Skeletal muscle tissue (tissue), 4 donors: Measurements from ENCODE around the gene THSD1. TPM values are rescaled to one million over a fixed set of nuclear protein-coding genes. Genes with fewer than 3 reads are reported as not detected.

Source experiments
- H3K27ac ChIP-seq: one replicate; pipeline ENCODE4 v1.7.0; 2013; ENCODE audit warnings: mild to moderate bottlenecking, low read depth, low read length, inconsistent platforms
- H3K27me3 ChIP-seq, 3 donors: one replicate each; pipeline ENCODE4 v1.7.0; 2013; ENCODE audit warnings: low read length in 3 of 3; ENCODE audit not compliant: control insufficient read depth in 3 of 3, insufficient read depth in 3 of 3
- H3K36me3 ChIP-seq, 3 donors: one replicate each; pipeline ENCODE4 v1.7.0; 2013; ENCODE audit warnings: low read length in 3 of 3; ENCODE audit not compliant: control insufficient read depth in 3 of 3, insufficient read depth in 3 of 3
- H3K4me1 ChIP-seq, 3 donors: one replicate each; pipeline ENCODE4 v1.7.0; 2013; ENCODE audit warnings: low read length in 3 of 3, mild to moderate bottlenecking in 3 of 3; ENCODE audit not compliant: control insufficient read depth in 3 of 3, insufficient read depth in 3 of 3
- H3K4me3 ChIP-seq, 3 donors: one replicate each; pipeline ENCODE4 v1.7.0; 2013; ENCODE audit warnings: low read length in 3 of 3
- H3K9ac ChIP-seq, 3 donors: one replicate each; pipeline ENCODE4 v1.7.0; 2013; ENCODE audit warnings: low read length in 3 of 3, mild to moderate bottlenecking in 3 of 3, moderate library complexity in 2 of 3, low read depth in 1 of 3
- H3K9me3 ChIP-seq, 3 donors: one replicate each; pipeline ENCODE4 v1.7.0; 2013; ENCODE audit warnings: low read length in 3 of 3; ENCODE audit not compliant: control insufficient read depth in 3 of 3
- total RNA-seq: library from RNA; depleted of rRNA; stranded (reverse); fragments of >200 nt; gene quantifications from one replicate; pipeline ENCODE4 v1.2.3, GENCODE V29; 2014
- donor health status: Osteomylitis.

The THSD1 gene
- total RNA-seq = 26.6 TPM

- no peak within 1 kb of the TSS for H3K27ac ChIP-seq
- peaks cover 5 to 11% (median 8%) of the 10 kb centered on the region in 3 donors for H3K4me1 ChIP-seq
- peaks cover 0 to 13% (median 0%) of the 10 kb centered on the region in 3 donors for H3K27me3 ChIP-seq
- no peaks in the 10 kb centered on the region for H3K9me3 ChIP-seq
- H3K9ac ChIP-seq = peak within 1 kb of the TSS; percentile 45 to 66 (median 51)
- H3K36me3 ChIP-seq = no peaks in the 10 kb centered on the region
- H3K4me3 ChIP-seq = peak within 1 kb of the TSS; percentile 69 to 78 (median 73)
Measured at GRCh38 chr13:52405767-52406494, at the start of gene THSD1. THSD1 (minus strand) TSS chr13:52406172; CDS start chr13:52402600, 3,572 bp downstream.

- Histone ChIP-seq H3K27me3 (no peaks in the 10 kb centered on the region), H3K4me3 (peak overlapping the region; percentile 71 to 99 (median 89))
Measured at GRCh38 chr13:52455677-52456041, 49.7 kb upstream of the THSD1 start.

GRCh38 chr13:52454820-52455676 lies 49.1 kb upstream of the THSD1 start, which contains the start of gene CKAP2:
CKAP2 (plus strand) TSS chr13:52455478; CDS start chr13:52455557, 79 bp downstream.
- H3K9me3 ChIP-seq = no peaks in the 10 kb centered on the region
- H3K4me3 ChIP-seq = peak within 1 kb of the TSS; percentile 71 to 99 (median 89)
- H3K36me3 ChIP-seq = peaks cover 0 to 12% (median 2%) of the 10 kb centered on the region in 3 donors
- H3K27ac ChIP-seq = peak within 1 kb of the TSS; percentile 64
- H3K27me3 ChIP-seq = no peaks in the 10 kb centered on the region
- H3K9ac ChIP-seq = peak within 1 kb of the TSS; percentile 85 to 93 (median 88)
- peaks cover 7 to 20% (median 20%) of the 10 kb centered on the region in 3 donors for H3K4me1 ChIP-seq

More at GRCh38 chr13:52455677-52456041, 49.7 kb upstream of the THSD1 start:
- peaks cover 0 to 13% (median 2%) of the 10 kb centered on the region in 3 donors for H3K36me3 ChIP-seq
- peaks cover 7 to 19% (median 19%) of the 10 kb centered on the region in 3 donors for H3K4me1 ChIP-seq
- H3K27ac ChIP-seq = peak overlapping the region; percentile 64
- H3K9me3 ChIP-seq = no peaks in the 10 kb centered on the region
- peak overlapping the region; percentile 85 to 93 (median 88) for H3K9ac ChIP-seq

- no peaks in the 10 kb centered on the region for H3K9me3 ChIP-seq
- H3K4me3 ChIP-seq = peak overlapping the region; percentile 71 to 99 (median 89)
- no peaks in the 10 kb centered on the region for H3K27me3 ChIP-seq
- H3K9ac ChIP-seq = peak overlapping the region; percentile 85 to 93 (median 88)
- H3K27ac ChIP-seq = peak overlapping the region; percentile 64
- peaks cover 7 to 21% (median 20%) of the 10 kb centered on the region in 3 donors for H3K4me1 ChIP-seq
- H3K36me3 ChIP-seq = peaks cover 0 to 7% (median 2%) of the 10 kb centered on the region in 3 donors
Measured at GRCh38 chr13:52454459-52454819, 48.5 kb upstream of the THSD1 start.

GRCh38 chr13:52452470-52452869 lies 46.5 kb upstream of the THSD1 start:
- Histone ChIP-seq H3K4me1 (peaks cover 20 to 38% (median 32%) of the 10 kb centered on the region in 3 donors), H3K27me3 (no peaks in the 10 kb centered on the region), H3K9ac (peak overlapping the region in 1 of 3 donors; percentile 24), H3K4me3 (no peak overlapping the region), H3K27ac (no peak overlapping the region), H3K9me3 (no peaks in the 10 kb centered on the region), H3K36me3 (peaks cover 0 to 6% (median 5%) of the 10 kb centered on the region in 3 donors)

- H3K36me3 ChIP-seq = peaks cover 0 to 4% (median 0%) of the 10 kb centered on the region in 3 donors
- peak overlapping the region in 2 of 3 donors; percentile 60 to 69 for H3K4me3 ChIP-seq
- peaks cover 21 to 36% (median 30%) of the 10 kb centered on the region in 3 donors for H3K4me1 ChIP-seq
- peak overlapping the region; percentile 51 to 98 (median 73) for H3K9ac ChIP-seq
- no peaks in the 10 kb centered on the region for H3K27me3 ChIP-seq
- H3K9me3 ChIP-seq = no peaks in the 10 kb centered on the region
- H3K27ac ChIP-seq = peak overlapping the region; percentile 94
Measured at GRCh38 chr13:52451135-52451804, 45.3 kb upstream of the THSD1 start.

- Histone ChIP-seq H3K36me3 (peaks cover 0 to 4% (median 0%) of the 10 kb centered on the region in 3 donors), H3K9ac (peak overlapping the region; percentile 51 to 98 (median 73)), H3K4me3 (peak overlapping the region; percentile 60 to 93 (median 69)), H3K27ac (peak overlapping the region; percentile 94), H3K9me3 (no peaks in the 10 kb centered on the region), H3K27me3 (no peaks in the 10 kb centered on the region), H3K4me1 (peaks cover 23 to 32% (median 25%) of the 10 kb centered on the region in 3 donors)
Measured at GRCh38 chr13:52450793-52451116, 44.8 kb upstream of the THSD1 start.

- H3K27me3 ChIP-seq = no peaks in the 10 kb centered on the region
- peak within 1 kb of the TSS; percentile 85 to 98 (median 96) for H3K9ac ChIP-seq
- H3K4me3 ChIP-seq = peak within 1 kb of the TSS; percentile 80 to 95 (median 93)
- H3K9me3 ChIP-seq = no peaks in the 10 kb centered on the region
- peaks cover 23 to 32% (median 25%) of the 10 kb centered on the region in 3 donors for H3K4me1 ChIP-seq
- peak within 1 kb of the TSS; percentile 94 for H3K27ac ChIP-seq
- peaks cover 0 to 4% (median 0%) of the 10 kb centered on the region in 3 donors for H3K36me3 ChIP-seq
Measured at GRCh38 chr13:52450012-52450792, 44.2 kb upstream of the THSD1 start, which contains the start of gene VPS36. VPS36 (minus strand) TSS chr13:52450634; CDS start chr13:52450594, 40 bp downstream.
